HepG2 (cell line): ENCODE data around the gene ATP5F1E. TPM values are rescaled to one million over a fixed set of nuclear protein-coding genes. Genes with fewer than 3 reads are reported as not detected.
A peak's percentile ranks its signal among the peaks of the same experiment; 100 is the strongest.

Source experiments
- BRCA1 ChIP-seq: sonication (generic); formaldehyde crosslinking; IDR thresholded peaks from 2 replicates; pipeline ENCODE4 v1.4.0; 2020; ENCODE audit warnings: missing genetic modification reagents
- CBFB ChIP-seq: sonication (generic); formaldehyde crosslinking; IDR thresholded peaks from 2 replicates; pipeline ENCODE4 v1.4.0; 2020; ENCODE audit warnings: missing genetic modification reagents
- MED1 ChIP-seq: sonication (generic); formaldehyde crosslinking; IDR thresholded peaks from 2 replicates; pipeline ENCODE4 v1.4.0; 2020; ENCODE audit warnings: missing genetic modification reagents
- MYNN ChIP-seq: sonication (generic); formaldehyde crosslinking; IDR thresholded peaks from 2 replicates; pipeline ENCODE4 v1.4.0; 2020; ENCODE audit warnings: mild to moderate bottlenecking, low read depth, missing genetic modification reagents
- NBN ChIP-seq: fragments of 450-650 bp; conservative IDR thresholded peaks from 2 replicates; pipeline ENCODE4 v1.6.1; 2017
- SATB2 ChIP-seq: sonication (generic); formaldehyde crosslinking; IDR thresholded peaks from 2 replicates; pipeline ENCODE4 v1.5.0; 2020; ENCODE audit warnings: missing genetic modification reagents
- ZBTB7B ChIP-seq: sonication (generic); formaldehyde crosslinking; IDR thresholded peaks from 2 replicates; pipeline ENCODE4 v1.4.0; 2020; ENCODE audit warnings: missing genetic modification reagents
- ZNF138 ChIP-seq: sonication (generic); formaldehyde crosslinking; IDR thresholded peaks from 2 replicates; pipeline ENCODE4 v1.5.0; 2020; ENCODE audit warnings: mild to moderate bottlenecking, low read depth, missing genetic modification reagents
- ZNF205 ChIP-seq: IDR thresholded peaks from 2 replicates; pipeline ENCODE4 v1.6.1; 2018; ENCODE audit warnings: missing biosample characterization, missing genetic modification reagents
- ZNF225 ChIP-seq: sonication (generic); formaldehyde crosslinking; IDR thresholded peaks from 2 replicates; pipeline ENCODE4 v1.4.0; 2020; ENCODE audit warnings: mild to moderate bottlenecking, missing genetic modification reagents
- ZNF563 ChIP-seq: sonication (generic); formaldehyde crosslinking; IDR thresholded peaks from 2 replicates; pipeline ENCODE4 v1.8.0; 2022; ENCODE audit warnings: mild to moderate bottlenecking, moderate library complexity, missing genetic modification reagents
- ZNF781 ChIP-seq: sonication (generic); formaldehyde crosslinking; IDR thresholded peaks from 2 replicates; pipeline ENCODE4 v1.5.1; 2020; ENCODE audit warnings: borderline replicate concordance, mild to moderate bottlenecking, missing genetic modification reagents; ENCODE audit errors: not compliant biosample characterization
- polyA plus RNA-seq, 8 experiments: library from polyadenylated mRNA; depleted of rRNA in 3 of 8; stranded (reverse) in 7 of 8; unstranded in 1 of 8; fragments of >200 nt; fragmentation: Illumina TruSeq in 4 of 8; extraction: Trizol in 4 of 8; gene quantifications; 2 replicates each; pipeline versions ENCODE4 v1.2.1 to v1.2.3, GENCODE V29; 2011 to 2016; ENCODE audit warnings: low read depth in 4 of 8, missing spikeins in 1 of 8, mixed read lengths in 1 of 8; ENCODE audit not compliant: insufficient read depth in 1 of 8
- total RNA-seq, 5 experiments: library from RNA; depleted of rRNA; stranded (reverse); fragments of >200 nt; fragmentation: Illumina TruSeq; extraction: Trizol; gene quantifications; 2 replicates each; pipeline ENCODE4 v1.2.3, GENCODE V29; 2016; ENCODE audit warnings: low read depth in 1 of 5
- TF ChIP-seq, protein P1 (sequence below): sonication (generic); formaldehyde crosslinking; IDR thresholded peaks from 2 replicates; pipeline ENCODE4 v1.4.0; 2020; ENCODE audit warnings: missing genetic modification reagents, mild to moderate bottlenecking, borderline replicate concordance
- TF ChIP-seq, protein P2 (sequence below): IDR thresholded peaks from 2 replicates; pipeline ENCODE4 v1.6.1; 2016; ENCODE audit warnings: missing compliant biosample characterization, missing genetic modification reagents, borderline replicate concordance
- TF ChIP-seq, protein P3 (sequence below): sonication (generic); formaldehyde crosslinking; IDR thresholded peaks from one replicate; pipeline ENCODE4 v1.5.1; 2020; ENCODE audit warnings: mild to moderate bottlenecking, missing genetic modification reagents; ENCODE audit errors: not compliant biosample characterization

Gene ATP5F1E
- total and polyA plus RNA-seq, 2 of the 13 experiments (the other 11 are each of a cell fraction or from before 2014, with no cell fraction given): 121 to 134 TPM

DNA sequence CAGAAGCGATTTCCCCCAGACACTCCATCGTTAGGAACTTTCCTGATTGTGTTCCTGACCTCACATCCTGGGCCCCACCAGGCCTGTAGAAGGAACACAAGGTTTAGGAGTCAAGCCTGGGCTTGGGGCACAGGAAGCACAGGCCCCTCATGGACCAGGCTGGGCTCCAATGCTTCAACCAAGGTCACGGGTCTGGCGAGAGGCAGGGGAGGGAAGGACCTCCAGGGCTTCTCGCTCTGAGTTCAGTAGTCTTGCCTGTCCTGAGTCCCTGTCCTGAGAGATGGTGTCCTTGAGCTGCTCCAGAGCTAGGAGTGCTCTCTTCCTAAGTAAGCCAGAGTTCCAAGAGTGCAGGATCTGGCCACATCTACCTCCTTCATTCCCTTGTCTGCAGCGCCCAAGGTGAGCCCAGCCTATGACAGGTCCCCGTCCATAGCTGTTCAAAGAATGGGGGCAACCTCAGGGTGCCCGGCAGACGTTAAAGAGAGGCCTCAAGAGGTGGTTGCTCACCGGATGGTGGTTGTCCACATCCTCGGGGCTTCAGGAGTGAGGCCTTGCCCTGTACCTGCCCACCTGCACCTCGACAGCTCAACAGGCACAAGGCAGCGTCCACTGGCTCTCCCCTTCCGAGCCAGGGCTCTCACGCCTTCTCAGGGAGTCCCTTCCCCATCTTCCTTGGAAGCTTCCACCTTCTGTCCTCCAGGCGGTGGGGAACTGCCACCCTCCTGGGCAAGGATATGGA lies 14.5 kb downstream of the ATP5F1E start (continued):
- TF ChIP-seq, protein P1, sequence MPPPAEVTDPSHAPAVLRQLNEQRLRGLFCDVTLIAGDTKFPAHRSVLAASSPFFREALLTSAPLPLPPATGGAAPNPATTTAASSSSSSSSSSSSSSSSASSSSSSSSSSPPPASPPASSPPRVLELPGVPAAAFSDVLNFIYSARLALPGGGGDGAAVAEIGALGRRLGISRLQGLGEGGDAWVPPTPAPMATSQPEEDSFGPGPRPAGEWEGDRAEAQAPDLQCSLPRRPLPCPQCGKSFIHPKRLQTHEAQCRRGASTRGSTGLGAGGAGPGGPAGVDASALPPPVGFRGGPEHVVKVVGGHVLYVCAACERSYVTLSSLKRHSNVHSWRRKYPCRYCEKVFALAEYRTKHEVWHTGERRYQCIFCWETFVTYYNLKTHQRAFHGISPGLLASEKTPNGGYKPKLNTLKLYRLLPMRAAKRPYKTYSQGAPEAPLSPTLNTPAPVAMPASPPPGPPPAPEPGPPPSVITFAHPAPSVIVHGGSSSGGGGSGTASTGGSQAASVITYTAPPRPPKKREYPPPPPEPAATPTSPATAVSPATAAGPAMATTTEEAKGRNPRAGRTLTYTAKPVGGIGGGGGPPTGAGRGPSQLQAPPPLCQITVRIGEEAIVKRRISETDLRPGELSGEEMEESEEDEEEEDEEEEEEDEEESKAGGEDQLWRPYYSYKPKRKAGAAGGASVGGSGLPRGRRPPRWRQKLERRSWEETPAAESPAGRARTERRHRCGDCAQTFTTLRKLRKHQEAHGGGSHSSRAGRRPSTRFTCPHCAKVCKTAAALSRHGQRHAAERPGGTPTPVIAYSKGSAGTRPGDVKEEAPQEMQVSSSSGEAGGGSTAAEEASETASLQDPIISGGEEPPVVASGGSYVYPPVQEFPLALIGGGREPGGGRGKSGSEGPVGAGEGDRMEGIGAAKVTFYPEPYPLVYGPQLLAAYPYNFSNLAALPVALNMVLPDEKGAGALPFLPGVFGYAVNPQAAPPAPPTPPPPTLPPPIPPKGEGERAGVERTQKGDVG (CRISPR knock-in tag): peak; percentile 33; the same call in 1 of the 2 replicates
- TF ChIP-seq, protein P2, sequence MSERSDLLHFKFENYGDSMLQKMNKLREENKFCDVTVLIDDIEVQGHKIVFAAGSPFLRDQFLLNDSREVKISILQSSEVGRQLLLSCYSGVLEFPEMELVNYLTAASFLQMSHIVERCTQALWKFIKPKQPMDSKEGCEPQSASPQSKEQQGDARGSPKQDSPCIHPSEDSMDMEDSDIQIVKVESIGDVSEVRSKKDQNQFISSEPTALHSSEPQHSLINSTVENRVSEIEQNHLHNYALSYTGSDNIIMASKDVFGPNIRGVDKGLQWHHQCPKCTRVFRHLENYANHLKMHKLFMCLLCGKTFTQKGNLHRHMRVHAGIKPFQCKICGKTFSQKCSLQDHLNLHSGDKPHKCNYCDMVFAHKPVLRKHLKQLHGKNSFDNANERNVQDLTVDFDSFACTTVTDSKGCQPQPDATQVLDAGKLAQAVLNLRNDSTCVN: no peak
- no peak for TF ChIP-seq SATB2 (CRISPR knock-in tag)
- TF ChIP-seq, protein P3, sequence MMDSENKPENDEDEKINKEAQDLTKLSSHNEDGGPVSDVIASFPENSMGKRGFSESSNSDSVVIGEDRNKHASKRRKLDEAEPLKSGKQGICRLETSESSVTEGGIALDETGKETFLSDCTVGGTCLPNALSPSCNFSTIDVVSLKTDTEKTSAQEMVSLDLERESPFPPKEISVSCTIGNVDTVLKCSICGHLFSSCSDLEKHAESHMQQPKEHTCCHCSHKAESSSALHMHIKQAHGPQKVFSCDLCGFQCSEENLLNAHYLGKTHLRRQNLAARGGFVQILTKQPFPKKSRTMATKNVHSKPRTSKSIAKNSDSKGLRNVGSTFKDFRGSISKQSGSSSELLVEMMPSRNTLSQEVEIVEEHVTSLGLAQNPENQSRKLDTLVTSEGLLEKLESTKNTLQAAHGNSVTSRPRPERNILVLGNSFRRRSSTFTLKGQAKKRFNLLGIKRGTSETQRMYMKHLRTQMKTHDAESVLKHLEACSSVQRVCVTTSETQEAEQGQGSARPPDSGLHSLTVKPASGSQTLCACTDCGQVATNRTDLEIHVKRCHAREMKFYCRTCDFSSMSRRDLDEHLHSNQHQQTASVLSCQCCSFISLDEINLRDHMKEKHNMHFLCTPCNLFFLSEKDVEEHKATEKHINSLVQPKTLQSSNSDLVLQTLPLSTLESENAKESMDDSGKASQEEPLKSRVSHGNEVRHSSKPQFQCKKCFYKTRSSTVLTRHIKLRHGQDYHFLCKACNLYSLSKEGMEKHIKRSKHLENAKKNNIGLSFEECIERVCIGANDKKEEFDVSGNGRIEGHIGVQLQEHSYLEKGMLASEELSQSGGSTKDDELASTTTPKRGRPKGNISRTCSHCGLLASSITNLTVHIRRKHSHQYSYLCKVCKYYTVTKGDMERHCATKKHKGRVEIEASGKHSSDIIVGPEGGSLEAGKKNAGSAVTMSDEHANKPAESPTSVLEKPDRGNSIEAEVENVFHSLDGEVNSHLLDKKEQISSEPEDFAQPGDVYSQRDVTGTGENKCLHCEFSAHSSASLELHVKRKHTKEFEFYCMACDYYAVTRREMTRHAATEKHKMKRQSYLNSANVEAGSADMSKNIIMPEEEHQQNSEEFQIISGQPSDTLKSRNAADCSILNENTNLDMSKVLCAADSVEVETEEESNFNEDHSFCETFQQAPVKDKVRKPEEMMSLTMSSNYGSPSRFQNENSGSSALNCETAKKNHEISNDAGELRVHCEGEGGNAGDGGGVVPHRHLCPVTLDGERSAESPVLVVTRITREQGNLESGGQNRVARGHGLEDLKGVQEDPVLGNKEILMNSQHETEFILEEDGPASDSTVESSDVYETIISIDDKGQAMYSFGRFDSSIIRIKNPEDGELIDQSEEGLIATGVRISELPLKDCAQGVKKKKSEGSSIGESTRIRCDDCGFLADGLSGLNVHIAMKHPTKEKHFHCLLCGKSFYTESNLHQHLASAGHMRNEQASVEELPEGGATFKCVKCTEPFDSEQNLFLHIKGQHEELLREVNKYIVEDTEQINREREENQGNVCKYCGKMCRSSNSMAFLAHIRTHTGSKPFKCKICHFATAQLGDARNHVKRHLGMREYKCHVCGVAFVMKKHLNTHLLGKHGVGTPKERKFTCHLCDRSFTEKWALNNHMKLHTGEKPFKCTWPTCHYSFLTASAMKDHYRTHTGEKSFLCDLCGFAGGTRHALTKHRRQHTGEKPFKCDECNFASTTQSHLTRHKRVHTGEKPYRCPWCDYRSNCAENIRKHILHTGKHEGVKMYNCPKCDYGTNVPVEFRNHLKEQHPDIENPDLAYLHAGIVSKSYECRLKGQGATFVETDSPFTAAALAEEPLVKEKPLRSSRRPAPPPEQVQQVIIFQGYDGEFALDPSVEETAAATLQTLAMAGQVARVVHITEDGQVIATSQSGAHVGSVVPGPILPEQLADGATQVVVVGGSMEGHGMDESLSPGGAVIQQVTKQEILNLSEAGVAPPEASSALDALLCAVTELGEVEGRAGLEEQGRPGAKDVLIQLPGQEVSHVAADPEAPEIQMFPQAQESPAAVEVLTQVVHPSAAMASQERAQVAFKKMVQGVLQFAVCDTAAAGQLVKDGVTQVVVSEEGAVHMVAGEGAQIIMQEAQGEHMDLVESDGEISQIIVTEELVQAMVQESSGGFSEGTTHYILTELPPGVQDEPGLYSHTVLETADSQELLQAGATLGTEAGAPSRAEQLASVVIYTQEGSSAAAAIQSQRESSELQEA (CRISPR knock-in tag): no peak
- TF ChIP-seq ZNF205 (CRISPR knock-in tag): no peak
- TF ChIP-seq ZNF781: no peak
- TF ChIP-seq ZNF225 (CRISPR knock-in tag): no peak
- no peak for TF ChIP-seq MED1 (CRISPR knock-in tag)
- no peak for TF ChIP-seq BRCA1 (CRISPR knock-in tag)
- TF ChIP-seq NBN: no peak
- TF ChIP-seq ZBTB7B (CRISPR knock-in tag): no peak
- no peak for TF ChIP-seq ZNF138
- TF ChIP-seq MYNN (CRISPR knock-in tag): no peak
- no peak for TF ChIP-seq CBFB (CRISPR knock-in tag)
- no peak; the same call in 1 of the 2 replicates for TF ChIP-seq ZNF563 (CRISPR knock-in tag)
